Natural killer cell (primary cell): ENCODE measurements around the gene GNE. TPM values are rescaled to one million over a fixed set of nuclear protein-coding genes. Genes with fewer than 3 reads are reported as not detected.

Experiments used
- ATAC-seq, 3 donors: fragments of 150-1000 bp in 2 of 3; fragments of 200-7000 bp in 1 of 3; cut with Tn5 transposase; 1 replicate in 1 of 3; 2 replicates in 2 of 3; pipeline ENCODE4 v1.10.0; 2021; ENCODE audit warnings: mild to moderate bottlenecking in 2 of 3, moderate library complexity in 2 of 3
- DNase-seq, 2 donors: peaks; one replicate each; pipeline versions ENCODE4 v3.0.0 to v3.0.0-alpha.2; 2013 to 2021; ENCODE audit warnings: mixed read lengths in 1 of 2
- H3K27ac ChIP-seq: one replicate; pipeline ENCODE4 v1.5.1; 2013; ENCODE audit warnings: mild to moderate bottlenecking, low read length
- H3K27me3 ChIP-seq: one replicate; pipeline ENCODE4 v1.6.1; 2013; ENCODE audit warnings: low read length; ENCODE audit not compliant: control insufficient read depth, insufficient read depth
- H3K36me3 ChIP-seq: one replicate; pipeline ENCODE4 v1.6.1; 2013; ENCODE audit warnings: low read length; ENCODE audit not compliant: control insufficient read depth, insufficient read depth
- H3K4me1 ChIP-seq: one replicate; pipeline ENCODE4 v1.6.1; 2013; ENCODE audit warnings: low read length; ENCODE audit not compliant: control insufficient read depth, insufficient read depth
- H3K4me3 ChIP-seq: one replicate; pipeline ENCODE4 v1.5.1; 2013; ENCODE audit warnings: low read length
- H3K9me3 ChIP-seq: one replicate; pipeline ENCODE4 v1.6.1; 2013; ENCODE audit warnings: low read length; ENCODE audit not compliant: control insufficient read depth, insufficient read depth
- H3K27ac Mint-ChIP-seq, 2 donors: one replicate each; pipeline ENCODE4 v1.8.0; 2022; ENCODE audit warnings: mild to moderate bottlenecking in 2 of 2, mixed read lengths in 2 of 2, moderate library complexity in 1 of 2
- H3K27me3 Mint-ChIP-seq, 2 donors: one replicate each; pipeline ENCODE4 v1.8.0; 2022; ENCODE audit warnings: low read depth in 2 of 2, mixed read lengths in 2 of 2
- H3K36me3 Mint-ChIP-seq: one replicate; pipeline ENCODE4 v1.8.0; 2022; ENCODE audit warnings: mixed read lengths
- H3K4me1 Mint-ChIP-seq, 2 donors: one replicate each; pipeline ENCODE4 v1.8.0; 2022; ENCODE audit warnings: mixed read lengths in 2 of 2
- H3K4me3 Mint-ChIP-seq: one replicate; pipeline ENCODE4 v1.8.0; 2022; ENCODE audit warnings: mild to moderate bottlenecking, moderate library complexity, mixed read lengths
- H3K9me3 Mint-ChIP-seq, 2 donors: one replicate each; pipeline ENCODE4 v1.8.0; 2022; ENCODE audit warnings: mixed read lengths in 2 of 2
- WGBS: methylation state at CpG from one replicate; pipeline ENCODE4 v1.1.7; 2013; ENCODE audit warnings: missing lambda C conversion rate; ENCODE audit not compliant: insufficient coverage; 5-methylcytosine and 5-hydroxymethylcytosine counted together
- intact Hi-C: fragments of 100-400 bp; cut with micrococcal nuclease; formaldehyde crosslinking; loops from one replicate; pipeline ENCODE4 v1.14.2; 2022
- total RNA-seq, 4 donors: library from RNA; stranded (reverse); fragments of 120-200 nt in 1 of 4; gene quantifications; one replicate each; pipeline versions ENCODE4 v1.2.3 to v1.2.4, GENCODE V29; 2013 to 2022
- TF ChIP-seq, protein P1 (sequence below): fragments of 200-600 bp; IDR thresholded peaks from one replicate; pipeline ENCODE4 v1.8.0; 2022; ENCODE audit warnings: antibody characterized with exemption

Gene GNE
- total RNA-seq, 3 donors from 2014 or later (not counting 1 experiment from before 2014, with no cell fraction given) = 10.6 to 12.4 (median 11.3) TPM

DNA sequence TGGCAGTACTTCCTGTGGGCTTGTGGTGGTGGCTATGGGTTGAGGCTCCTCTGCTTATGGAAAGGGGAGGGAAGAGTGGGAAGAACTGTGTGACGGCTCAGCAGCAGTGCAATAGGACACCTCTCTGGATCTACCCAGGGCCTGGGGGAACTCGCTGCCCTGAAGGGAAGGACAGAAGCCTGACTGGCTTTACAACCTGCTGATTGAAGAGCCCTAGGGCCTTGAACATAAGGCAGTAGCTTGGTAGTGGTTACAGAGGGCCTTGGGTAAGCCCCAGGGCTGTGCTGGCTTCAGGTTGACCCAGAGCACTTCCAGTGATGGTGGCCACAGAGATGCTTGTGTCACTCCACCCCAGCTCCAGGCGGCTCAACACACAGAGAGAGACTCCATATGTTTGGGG is 83.5 kb downstream of the GNE start:
- peaks cover 0 to 15% of the 10 kb centered on the region in 2 donors for H3K27me3 Mint-ChIP-seq
- WGBS = 93% methylated on average over 3 of the region's 3 CpGs
- no peaks in the 10 kb centered on the region for H3K4me1 Mint-ChIP-seq
- Histone ChIP-seq H3K36me3 (no peaks in the 10 kb centered on the region), H3K4me3 (no peak overlapping the region), H3K4me1 (no peaks in the 10 kb centered on the region), H3K27ac (no peak overlapping the region), H3K27me3 (no peaks in the 10 kb centered on the region), H3K9me3 (no peaks in the 10 kb centered on the region)
- no peak for ATAC-seq
- H3K4me3 Mint-ChIP-seq = no peak overlapping the region
- intact Hi-C loops = no loop called here
- TF ChIP-seq, protein P1, sequence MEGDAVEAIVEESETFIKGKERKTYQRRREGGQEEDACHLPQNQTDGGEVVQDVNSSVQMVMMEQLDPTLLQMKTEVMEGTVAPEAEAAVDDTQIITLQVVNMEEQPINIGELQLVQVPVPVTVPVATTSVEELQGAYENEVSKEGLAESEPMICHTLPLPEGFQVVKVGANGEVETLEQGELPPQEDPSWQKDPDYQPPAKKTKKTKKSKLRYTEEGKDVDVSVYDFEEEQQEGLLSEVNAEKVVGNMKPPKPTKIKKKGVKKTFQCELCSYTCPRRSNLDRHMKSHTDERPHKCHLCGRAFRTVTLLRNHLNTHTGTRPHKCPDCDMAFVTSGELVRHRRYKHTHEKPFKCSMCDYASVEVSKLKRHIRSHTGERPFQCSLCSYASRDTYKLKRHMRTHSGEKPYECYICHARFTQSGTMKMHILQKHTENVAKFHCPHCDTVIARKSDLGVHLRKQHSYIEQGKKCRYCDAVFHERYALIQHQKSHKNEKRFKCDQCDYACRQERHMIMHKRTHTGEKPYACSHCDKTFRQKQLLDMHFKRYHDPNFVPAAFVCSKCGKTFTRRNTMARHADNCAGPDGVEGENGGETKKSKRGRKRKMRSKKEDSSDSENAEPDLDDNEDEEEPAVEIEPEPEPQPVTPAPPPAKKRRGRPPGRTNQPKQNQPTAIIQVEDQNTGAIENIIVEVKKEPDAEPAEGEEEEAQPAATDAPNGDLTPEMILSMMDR = no peak
- H3K9me3 Mint-ChIP-seq = no peaks in the 10 kb centered on the region
- no peak for DNase-seq
- H3K27ac Mint-ChIP-seq = no peak overlapping the region
- H3K36me3 Mint-ChIP-seq = no peaks in the 10 kb centered on the region

DNA sequence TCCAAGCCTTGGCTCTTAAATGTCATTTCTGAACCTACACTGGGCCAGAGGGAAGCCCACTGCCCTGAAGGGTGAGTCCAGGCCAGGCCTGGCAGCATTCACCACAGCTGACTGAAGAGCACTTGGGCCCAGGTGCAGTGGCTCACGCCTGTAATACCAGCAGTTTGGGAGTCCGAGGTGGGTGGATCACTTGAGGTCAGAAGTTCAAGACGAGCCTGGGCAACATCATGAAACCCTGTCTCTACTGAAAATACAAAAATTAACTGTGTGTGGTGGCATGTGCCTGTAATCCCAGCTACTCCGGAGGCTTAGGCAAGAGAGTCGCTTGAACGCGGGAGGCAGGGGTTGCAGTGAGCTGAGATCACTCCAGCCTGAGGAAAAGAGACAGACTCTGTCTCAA is 84.0 kb downstream of the GNE start:
- Mint-ChIP-seq H3K27ac (no peak overlapping the region), H3K4me3 (no peak overlapping the region), H3K4me1 (no peaks in the 10 kb centered on the region), H3K27me3 (peaks cover 0 to 16% of the 10 kb centered on the region in 2 donors), H3K36me3 (no peaks in the 10 kb centered on the region), H3K9me3 (no peaks in the 10 kb centered on the region)
- intact Hi-C loops = no loop called here
- Histone ChIP-seq H3K4me1 (no peaks in the 10 kb centered on the region), H3K27ac (no peak overlapping the region), H3K4me3 (no peak overlapping the region), H3K36me3 (no peaks in the 10 kb centered on the region), H3K9me3 (no peaks in the 10 kb centered on the region), H3K27me3 (no peaks in the 10 kb centered on the region)
- no peak for ATAC-seq
- TF ChIP-seq, protein P1 = no peak
- WGBS = 91% methylated on average over 7 of the region's 7 CpGs
- DNase-seq = no peak

DNA sequence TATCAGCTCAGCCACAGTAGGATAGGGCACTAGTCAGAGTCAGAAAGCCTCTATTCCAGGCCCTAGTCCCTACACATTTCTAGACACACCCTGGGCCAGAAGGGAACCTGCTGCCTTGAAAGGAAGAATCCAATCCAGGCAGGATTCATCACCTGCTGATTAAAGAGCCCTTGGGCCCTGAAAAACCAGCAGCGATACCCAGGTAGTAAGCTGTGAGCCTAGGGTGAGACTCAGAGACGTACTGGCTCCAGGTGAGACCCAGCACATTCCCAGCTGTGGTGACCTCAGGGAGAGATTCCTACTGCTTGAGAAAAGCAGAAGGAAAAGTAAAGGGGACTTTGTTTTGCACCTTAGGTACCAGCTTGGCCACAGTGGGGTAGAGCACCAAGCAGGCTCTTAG is 84.4 kb downstream of the GNE start:
- no peaks in the 10 kb centered on the region for H3K9me3 ChIP-seq
- H3K27me3 Mint-ChIP-seq = peaks cover 0 to 14% of the 10 kb centered on the region in 2 donors
- no peaks in the 10 kb centered on the region for H3K4me1 ChIP-seq
- TF ChIP-seq, protein P1 = no peak
- 96% methylated on average over 2 of the region's 2 CpGs for WGBS
- no peaks in the 10 kb centered on the region for H3K36me3 Mint-ChIP-seq
- H3K27ac ChIP-seq = no peak overlapping the region
- no peaks in the 10 kb centered on the region for H3K4me1 Mint-ChIP-seq
- DNase-seq (no peak), ATAC-seq (no peak)
- intact Hi-C loops = no loop called here
- H3K27me3 ChIP-seq = no peaks in the 10 kb centered on the region
- no peak overlapping the region for H3K4me3 ChIP-seq
- H3K9me3 Mint-ChIP-seq = no peaks in the 10 kb centered on the region
- H3K27ac Mint-ChIP-seq = no peak overlapping the region
- no peaks in the 10 kb centered on the region for H3K36me3 ChIP-seq
- H3K4me3 Mint-ChIP-seq = no peak overlapping the region

DNA sequence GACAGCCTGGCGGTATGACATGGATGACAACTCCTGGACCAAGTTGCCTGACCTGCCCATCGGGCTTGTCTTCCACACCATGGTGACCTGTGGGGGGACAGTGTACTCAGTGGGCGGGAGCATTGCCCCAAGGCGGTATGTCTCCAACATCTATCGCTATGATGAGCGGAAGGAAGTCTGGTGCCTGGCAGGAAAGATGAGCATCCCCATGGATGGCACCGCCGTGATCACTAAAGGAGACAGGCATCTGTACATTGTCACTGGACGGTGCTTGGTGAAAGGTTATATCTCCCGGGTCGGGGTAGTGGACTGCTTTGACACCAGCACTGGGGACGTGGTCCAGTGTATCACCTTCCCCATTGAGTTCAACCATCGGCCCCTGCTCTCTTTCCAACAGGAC is 87.7 kb downstream of the GNE start:
- no peak overlapping the region for H3K4me3 ChIP-seq
- DNase-seq = no peak
- H3K36me3 Mint-ChIP-seq = no peaks in the 10 kb centered on the region
- no peak overlapping the region for H3K4me3 Mint-ChIP-seq
- H3K27me3 ChIP-seq = no peaks in the 10 kb centered on the region
- intact Hi-C loops = no loop called here
- H3K36me3 ChIP-seq = no peaks in the 10 kb centered on the region
- no peaks in the 10 kb centered on the region for H3K9me3 Mint-ChIP-seq
- no peaks in the 10 kb centered on the region for H3K9me3 ChIP-seq
- H3K4me1 Mint-ChIP-seq = peaks cover 0 to 6% of the 10 kb centered on the region in 2 donors
- no peak overlapping the region for H3K27ac Mint-ChIP-seq
- peaks cover 13% of the 10 kb centered on the region for H3K4me1 ChIP-seq
- TF ChIP-seq, protein P1 = no peak
- no peak for ATAC-seq
- H3K27me3 Mint-ChIP-seq = peaks cover 0 to 16% of the 10 kb centered on the region in 2 donors
- WGBS = 95% methylated on average over 13 of the region's 13 CpGs
- no peak overlapping the region for H3K27ac ChIP-seq
